ENCODE measurements around the gene FAM184A. TPM values are rescaled to one million over a fixed set of nuclear protein-coding genes. Genes with fewer than 3 reads are reported as not detected.

FAM184A gene
- total and polyA plus RNA-seq, 7 donors, result 0.60 to 8.7 (median 3.9) TPM

DNA sequence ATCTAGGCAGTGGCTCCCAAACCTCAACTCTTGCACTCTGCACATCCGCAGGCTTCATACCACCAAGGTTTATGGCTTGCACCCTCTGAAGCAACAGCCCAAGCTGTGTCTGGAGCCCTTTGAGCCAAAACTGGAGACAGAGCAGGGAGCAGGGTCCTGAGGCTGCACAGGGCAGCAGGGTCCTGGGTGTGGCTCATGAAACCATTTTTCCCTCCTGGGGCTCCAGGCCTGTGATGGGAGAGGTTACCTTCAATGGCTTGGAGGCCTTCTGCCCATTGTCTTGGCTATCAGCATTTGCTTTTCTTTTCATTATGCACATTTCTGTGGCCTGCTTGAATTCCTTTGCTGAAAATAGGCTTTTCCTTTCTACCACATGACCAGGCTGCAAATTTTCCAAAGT, 6.3 kb upstream of the FAM184A start:
- no peaks in the 10 kb centered on the region for H3K36me3 ChIP-seq
- DNase-seq, result no peak
- no peaks in the 10 kb centered on the region for H3K9me3 ChIP-seq
- TF ChIP-seq, protein P1, sequence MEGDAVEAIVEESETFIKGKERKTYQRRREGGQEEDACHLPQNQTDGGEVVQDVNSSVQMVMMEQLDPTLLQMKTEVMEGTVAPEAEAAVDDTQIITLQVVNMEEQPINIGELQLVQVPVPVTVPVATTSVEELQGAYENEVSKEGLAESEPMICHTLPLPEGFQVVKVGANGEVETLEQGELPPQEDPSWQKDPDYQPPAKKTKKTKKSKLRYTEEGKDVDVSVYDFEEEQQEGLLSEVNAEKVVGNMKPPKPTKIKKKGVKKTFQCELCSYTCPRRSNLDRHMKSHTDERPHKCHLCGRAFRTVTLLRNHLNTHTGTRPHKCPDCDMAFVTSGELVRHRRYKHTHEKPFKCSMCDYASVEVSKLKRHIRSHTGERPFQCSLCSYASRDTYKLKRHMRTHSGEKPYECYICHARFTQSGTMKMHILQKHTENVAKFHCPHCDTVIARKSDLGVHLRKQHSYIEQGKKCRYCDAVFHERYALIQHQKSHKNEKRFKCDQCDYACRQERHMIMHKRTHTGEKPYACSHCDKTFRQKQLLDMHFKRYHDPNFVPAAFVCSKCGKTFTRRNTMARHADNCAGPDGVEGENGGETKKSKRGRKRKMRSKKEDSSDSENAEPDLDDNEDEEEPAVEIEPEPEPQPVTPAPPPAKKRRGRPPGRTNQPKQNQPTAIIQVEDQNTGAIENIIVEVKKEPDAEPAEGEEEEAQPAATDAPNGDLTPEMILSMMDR (IDR thresholded peaks at IDR 0.05), result no peak
- TF ChIP-seq POLR2A (IDR thresholded peaks at IDR 0.05), result no peak
- H3K4me3 ChIP-seq, result no peak overlapping the region
- H3K4me1 ChIP-seq, result peaks cover 0 to 4% (median 1%) of the 10 kb centered on the region in 4 donors
- 94 to 98% methylated on average over 1 of the region's 1 CpG for WGBS, 2 donors
- intact Hi-C loops (cut with DNase I), result no loop called here
- no peaks in the 10 kb centered on the region for H3K27me3 ChIP-seq
- no peak overlapping the region for H3K27ac ChIP-seq

- no peak for DNase-seq
- WGBS, 2 donors, result 92 to 95% methylated on average over 5 of the region's 5 CpGs
Observed at GRCh38 chr6:119083007-119083406, 4.5 kb upstream of the FAM184A start.

DNA sequence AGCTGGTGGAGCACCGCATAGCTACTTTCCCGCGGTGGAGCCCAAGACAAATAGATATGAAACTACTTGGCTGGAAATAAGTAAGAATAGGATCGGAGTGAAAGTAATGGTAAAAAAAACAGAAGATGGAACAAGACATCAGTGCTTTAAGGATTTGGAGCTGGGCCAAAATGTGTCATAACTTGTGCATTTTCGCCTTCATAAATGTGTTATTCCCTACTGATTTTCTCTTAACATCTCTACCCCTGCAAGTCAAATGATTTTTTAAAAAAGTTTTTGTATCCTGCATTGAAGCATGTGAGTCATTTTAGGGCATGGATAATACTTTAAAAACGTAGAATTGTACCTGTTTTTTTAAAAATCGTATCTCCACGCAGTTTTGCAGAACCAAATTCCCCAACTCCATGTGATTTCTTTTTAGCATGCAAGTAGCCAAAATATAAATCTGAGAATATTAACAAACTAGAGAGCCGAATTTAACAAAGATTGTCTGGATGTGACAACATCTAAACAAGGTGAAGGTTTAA, 882 bp upstream of the FAM184A start:
- Histone ChIP-seq H3K27ac (peak overlapping the region; percentile 77 to 91 (median 84)), H3K9me3 (no peaks in the 10 kb centered on the region), H3K36me3 (no peaks in the 10 kb centered on the region), H3K4me3 (peak overlapping the region; percentile 62 to 91 (median 74)), H3K27me3 (no peaks in the 10 kb centered on the region), H3K4me1 (peaks cover 0 to 22% (median 11%) of the 10 kb centered on the region in 4 donors)
- WGBS, 2 donors, result 15 to 22% methylated on average over 9 of the region's 9 CpGs
- no peak for TF ChIP-seq POLR2A (IDR thresholded peaks at IDR 0.05)
- no peak for TF ChIP-seq EP300 (IDR thresholded peaks at IDR 0.05)
- TF ChIP-seq, protein P1 (IDR thresholded peaks at IDR 0.05), result no peak
- TF ChIP-seq POLR2AphosphoS5 (IDR thresholded peaks at IDR 0.05), result no peak
- DNase-seq, result no peak
- intact Hi-C loops (cut with DNase I), result loop anchor here (2.0 to 10.0 kb wide), 4 partner anchors 31 to 265 kb away; partner anchors contain the start of genes ASF1A, MAN1A1 and MCM9

More at GRCh38 chr6:119083007-119083406, 4.5 kb upstream of the FAM184A start:
- no peaks in the 10 kb centered on the region for H3K9me3 ChIP-seq
- H3K4me1 ChIP-seq, result peaks cover 0 to 14% (median 5%) of the 10 kb centered on the region in 4 donors
- no peaks in the 10 kb centered on the region for H3K27me3 ChIP-seq
- intact Hi-C loops (cut with DNase I), result no loop called here
- H3K4me3 ChIP-seq, result no peak overlapping the region
- TF ChIP-seq EP300 (IDR thresholded peaks at IDR 0.05), result no peak
- TF ChIP-seq, protein P1 (IDR thresholded peaks at IDR 0.05), result no peak
- no peak for TF ChIP-seq POLR2AphosphoS5 (IDR thresholded peaks at IDR 0.05)
- TF ChIP-seq POLR2A (IDR thresholded peaks at IDR 0.05), result no peak
- no peak overlapping the region for H3K27ac ChIP-seq
- no peaks in the 10 kb centered on the region for H3K36me3 ChIP-seq

- peak; percentile 71 for DNase-seq
- intact Hi-C loops (cut with DNase I), result loop anchor here (2.0 to 10.0 kb wide), 4 partner anchors 33 to 267 kb away; partner anchors contain the start of genes ASF1A, MAN1A1 and MCM9
- TF ChIP-seq POLR2A (IDR thresholded peaks at IDR 0.05), result no peak
- TF ChIP-seq, protein P1 (IDR thresholded peaks at IDR 0.05), result peak in 1 of 4 experiments; percentile 3
- Histone ChIP-seq H3K4me1 (peaks cover 0 to 22% (median 11%) of the 10 kb centered on the region in 4 donors), H3K36me3 (no peaks in the 10 kb centered on the region), H3K9me3 (no peaks in the 10 kb centered on the region), H3K27me3 (no peaks in the 10 kb centered on the region), H3K4me3 (peak overlapping the region; percentile 62 to 91 (median 74)), H3K27ac (peak overlapping the region; percentile 77 to 91 (median 84))
- 1 to 3% methylated on average over 43 of the region's 43 CpGs for WGBS, 2 donors
Observed at GRCh38 chr6:119077643-119078375, 655 bp downstream of the FAM184A start.
